CD4-positive, alpha-beta T cell (primary cell): ENCODE data around the gene AFP. TPM values are rescaled to one million over a fixed set of nuclear protein-coding genes. Genes with fewer than 3 reads are reported as not detected.
"Not testable (repeated sequence)": the region's sequence is repeated elsewhere in the genome, so short reads cannot be mapped to it uniquely, and the experiment has no call there.

ENCODE experiments used
- ATAC-seq: fragments of 200-7000 bp; cut with Tn5 transposase; one replicate; pipeline ENCODE4 v1.10.0; 2022; ENCODE audit warnings: mild to moderate bottlenecking; ENCODE audit not compliant: poor library complexity
- CTCF ChIA-PET: fragments of 350-600 bp; sonication (Branson Sonifier 250); formaldehyde crosslinking; loops from one replicate; lab custom pipeline; 2021; ENCODE audit warnings: antibody characterized with exemption, inconsistent platforms; lab: Charles Lee
- POLR2A ChIA-PET: fragments of 350-600 bp; sonication (Branson Sonifier 250); formaldehyde crosslinking; loops from one replicate; lab custom pipeline; 2021; ENCODE audit warnings: antibody characterized with exemption, inconsistent platforms; lab: Charles Lee
- DNase-seq, 14 experiments: peaks; one replicate each; pipeline ENCODE4 v3.0.0-alpha.2; 2013 to 2020; ENCODE audit warnings: mixed read lengths in 2 of 14
- H3K27ac ChIP-seq, 2 donors: one replicate each; pipeline versions ENCODE4 v1.5.1 to v1.7.0; 2013; ENCODE audit warnings: low read length in 2 of 2, low read depth in 1 of 2, mild to moderate bottlenecking in 1 of 2
- H3K27me3 ChIP-seq, 2 experiments: 1 replicate in 1 of 2; 2 replicates in 1 of 2; pipeline versions ENCODE4 v1.6.1 to v1.7.0; 2013; ENCODE audit warnings: low read length in 2 of 2, control low read depth in 1 of 2, mild to moderate bottlenecking in 1 of 2, moderate library complexity in 1 of 2; ENCODE audit not compliant: insufficient read depth in 2 of 2, control insufficient read depth in 1 of 2
- H3K36me3 ChIP-seq: one replicate; pipeline ENCODE4 v1.6.1; 2013; ENCODE audit warnings: low read length, control low read depth; ENCODE audit not compliant: insufficient read depth
- H3K4me1 ChIP-seq: one replicate; pipeline ENCODE4 v1.6.1; 2013; ENCODE audit warnings: low read length, control low read depth; ENCODE audit not compliant: insufficient read depth
- H3K4me3 ChIP-seq: one replicate; pipeline ENCODE4 v1.5.1; 2013; ENCODE audit warnings: mild to moderate bottlenecking, low read length, moderate library complexity
- H3K9me3 ChIP-seq, 2 experiments: 1 replicate in 1 of 2; 2 replicates in 1 of 2; pipeline versions ENCODE4 v1.6.1 to v1.7.0; 2013; ENCODE audit warnings: low read length in 2 of 2, mild to moderate bottlenecking in 2 of 2, control low read depth in 1 of 2, moderate library complexity in 1 of 2; ENCODE audit not compliant: control insufficient read depth in 1 of 2, insufficient read depth in 1 of 2
- H3K27ac Mint-ChIP-seq: one replicate; pipeline ENCODE4 v1.8.0; 2020; ENCODE audit warnings: mixed read lengths
- H3K27me3 Mint-ChIP-seq: one replicate; pipeline ENCODE4 v1.8.0; 2021; ENCODE audit warnings: mixed read lengths
- H3K36me3 Mint-ChIP-seq: one replicate; pipeline ENCODE4 v1.8.0; 2021; ENCODE audit warnings: low read depth, mixed read lengths
- H3K4me1 Mint-ChIP-seq: one replicate; pipeline ENCODE4 v1.8.0; 2021; ENCODE audit warnings: low read depth, mixed read lengths
- H3K4me3 Mint-ChIP-seq: one replicate; pipeline ENCODE4 v1.8.0; 2020; ENCODE audit warnings: mild to moderate bottlenecking, mixed read lengths
- H3K9me3 Mint-ChIP-seq: one replicate; pipeline ENCODE4 v1.8.0; 2020; ENCODE audit warnings: mixed read lengths
- intact Hi-C, 2 experiments: fragments of 100-400 bp; cut with DNase I in 1 of 2; cut with micrococcal nuclease in 1 of 2; formaldehyde crosslinking; loops; one replicate each; pipeline versions ENCODE4 v1.15.1 to v1.9.0; 2023 to 2025; cut with DNase I, micrococcal nuclease
- polyA plus RNA-seq, 2 donors: library from polyadenylated mRNA; unstranded; fragments of 120-200 nt; gene quantifications; one replicate each; pipeline ENCODE4 v1.2.1, GENCODE V29; 2013
- total RNA-seq, 174 experiments: library from RNA in 2 of 174; stranded (reverse) in 2 of 174; gene quantifications; one replicate each; pipeline ENCODE4 v1.2.3 and lab custom pipeline; 2021 to 2026
- TF ChIP-seq, protein P1 (sequence below): fragments of 200-600 bp; IDR thresholded peaks from one replicate; pipeline ENCODE4 v1.8.0; 2022; ENCODE audit warnings: antibody characterized with exemption, mild to moderate bottlenecking

The AFP gene
- total RNA-seq: not detected
- polyA plus RNA-seq (2013, experiment 1 of 2): not detected
- polyA plus RNA-seq (2013, experiment 2 of 2): 0.24 TPM
- total RNA-seq (lab: John Stamatoyannopoulos, UW): 0 to 0.20 (median 0) reads per million in 172 experiments

DNA sequence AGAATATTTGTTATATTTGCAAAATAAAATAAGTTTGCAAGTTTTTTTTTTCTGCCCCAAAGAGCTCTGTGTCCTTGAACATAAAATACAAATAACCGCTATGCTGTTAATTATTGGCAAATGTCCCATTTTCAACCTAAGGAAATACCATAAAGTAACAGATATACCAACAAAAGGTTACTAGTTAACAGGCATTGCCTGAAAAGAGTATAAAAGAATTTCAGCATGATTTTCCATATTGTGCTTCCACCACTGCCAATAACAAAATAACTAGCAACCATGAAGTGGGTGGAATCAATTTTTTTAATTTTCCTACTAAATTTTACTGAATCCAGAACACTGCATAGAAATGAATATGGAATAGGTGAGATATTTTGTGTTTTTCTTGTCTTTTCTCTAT, at the start of gene AFP:
AFP (plus strand) TSS at position 238 of the 400 bp plus-strand sequence; CDS start at position 280, 42 bp downstream.
- Histone ChIP-seq H3K36me3 (no peaks in the 10 kb centered on the region), H3K27ac (no peak within 1 kb of the TSS), H3K27me3 (peaks cover 0 to 5% of the 10 kb centered on the region in 2 experiments), H3K4me1 (no peaks in the 10 kb centered on the region), H3K9me3 (no peaks in the 10 kb centered on the region), H3K4me3 (no peak within 1 kb of the TSS)
- ChIA-PET POLR2A (interaction anchor here (0.9 kb wide), 1 partner anchor 21 kb away, joined by 3 read pairs; no protein-coding TSS in a partner anchor), CTCF (no interaction called here)
- Mint-ChIP-seq H3K9me3 (no peaks in the 10 kb centered on the region), H3K4me3 (no peak within 1 kb of the TSS), H3K36me3 (no peaks in the 10 kb centered on the region), H3K27me3 (peaks cover 18% of the 10 kb centered on the region), H3K27ac (no peak within 1 kb of the TSS), H3K4me1 (no peaks in the 10 kb centered on the region)
- no peak for DNase-seq
- ATAC-seq: no peak
- TF ChIP-seq, protein P1, sequence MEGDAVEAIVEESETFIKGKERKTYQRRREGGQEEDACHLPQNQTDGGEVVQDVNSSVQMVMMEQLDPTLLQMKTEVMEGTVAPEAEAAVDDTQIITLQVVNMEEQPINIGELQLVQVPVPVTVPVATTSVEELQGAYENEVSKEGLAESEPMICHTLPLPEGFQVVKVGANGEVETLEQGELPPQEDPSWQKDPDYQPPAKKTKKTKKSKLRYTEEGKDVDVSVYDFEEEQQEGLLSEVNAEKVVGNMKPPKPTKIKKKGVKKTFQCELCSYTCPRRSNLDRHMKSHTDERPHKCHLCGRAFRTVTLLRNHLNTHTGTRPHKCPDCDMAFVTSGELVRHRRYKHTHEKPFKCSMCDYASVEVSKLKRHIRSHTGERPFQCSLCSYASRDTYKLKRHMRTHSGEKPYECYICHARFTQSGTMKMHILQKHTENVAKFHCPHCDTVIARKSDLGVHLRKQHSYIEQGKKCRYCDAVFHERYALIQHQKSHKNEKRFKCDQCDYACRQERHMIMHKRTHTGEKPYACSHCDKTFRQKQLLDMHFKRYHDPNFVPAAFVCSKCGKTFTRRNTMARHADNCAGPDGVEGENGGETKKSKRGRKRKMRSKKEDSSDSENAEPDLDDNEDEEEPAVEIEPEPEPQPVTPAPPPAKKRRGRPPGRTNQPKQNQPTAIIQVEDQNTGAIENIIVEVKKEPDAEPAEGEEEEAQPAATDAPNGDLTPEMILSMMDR: no peak
- intact Hi-C loops: loop anchor here in 1 of 2 experiments (10.0 kb wide), 1 partner anchor 731 kb away; no protein-coding TSS in a partner anchor

DNA sequence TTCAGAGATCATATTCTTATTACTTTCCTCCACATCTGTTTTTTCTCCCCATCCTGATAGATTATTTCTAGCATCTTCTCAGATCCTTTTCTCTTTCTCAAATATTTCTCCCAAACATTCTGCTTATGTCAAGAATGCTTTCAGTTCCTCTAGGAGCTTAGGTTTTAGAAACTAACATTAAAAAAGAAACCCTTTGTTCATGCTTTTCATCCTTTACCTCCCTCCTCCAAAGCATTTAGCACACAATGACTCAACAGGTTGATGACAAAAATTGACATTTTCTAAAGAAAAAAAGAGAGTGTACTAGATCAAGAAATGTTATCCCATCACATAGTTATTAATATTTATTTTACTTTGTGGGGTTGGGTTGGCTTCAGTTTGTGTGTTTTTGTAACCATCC, 48.5 kb upstream of the AFP start:
- Mint-ChIP-seq H3K9me3 (peaks cover 4% of the 10 kb centered on the region), H3K27me3 (peaks cover 10% of the 10 kb centered on the region), H3K27ac (no peak overlapping the region), H3K4me3 (no peak overlapping the region), H3K4me1 (no peaks in the 10 kb centered on the region), H3K36me3 (no peaks in the 10 kb centered on the region)
- H3K36me3 ChIP-seq: no peaks in the 10 kb centered on the region
- H3K4me3 ChIP-seq: no peak overlapping the region
- TF ChIP-seq, protein P1: no peak
- no peak for DNase-seq
- CTCF ChIA-PET: no interaction called here
- no peaks in the 10 kb centered on the region for H3K9me3 ChIP-seq
- no peaks in the 10 kb centered on the region for H3K27me3 ChIP-seq
- H3K27ac ChIP-seq: no peak overlapping the region
- intact Hi-C loops: no loop called here
- POLR2A ChIA-PET: interaction anchor here (0.7 kb wide), 1 partner anchor 36 kb away, joined by 3 read pairs; no protein-coding TSS in a partner anchor
- H3K4me1 ChIP-seq: no peaks in the 10 kb centered on the region
- ATAC-seq: no peak

DNA sequence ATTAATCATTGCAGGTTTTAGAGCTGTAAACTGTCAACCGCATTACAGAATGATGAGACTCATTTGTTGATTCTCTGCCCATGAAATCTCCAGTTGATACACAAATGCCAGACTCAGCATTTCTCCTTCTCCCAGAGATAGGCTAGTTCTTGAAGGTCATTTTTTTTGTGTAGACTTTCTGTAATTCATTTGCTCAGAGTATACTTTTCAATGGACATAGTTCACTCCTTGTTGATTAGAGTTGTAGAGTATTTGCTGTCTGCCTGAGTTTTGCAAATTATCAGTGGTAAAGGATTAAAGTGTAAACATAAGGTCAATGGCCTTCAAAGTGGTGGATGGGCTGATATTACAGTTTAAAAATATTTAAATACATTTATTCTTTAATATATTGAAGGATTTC, 47.1 kb upstream of the AFP start:
- H3K27ac Mint-ChIP-seq: no peak overlapping the region
- no peak overlapping the region for H3K27ac ChIP-seq
- H3K27me3 Mint-ChIP-seq: peaks cover 10% of the 10 kb centered on the region
- H3K9me3 Mint-ChIP-seq: peaks cover 4% of the 10 kb centered on the region
- CTCF ChIA-PET: no interaction called here
- TF ChIP-seq, protein P1: no peak
- POLR2A ChIA-PET: no interaction called here
- no peak overlapping the region for H3K4me3 Mint-ChIP-seq
- DNase-seq (no peak), ATAC-seq (no peak)
- no peaks in the 10 kb centered on the region for H3K9me3 ChIP-seq
- H3K4me1 Mint-ChIP-seq: no peaks in the 10 kb centered on the region
- no peaks in the 10 kb centered on the region for H3K27me3 ChIP-seq
- no peaks in the 10 kb centered on the region for H3K4me1 ChIP-seq
- no peaks in the 10 kb centered on the region for H3K36me3 Mint-ChIP-seq
- intact Hi-C loops: no loop called here
- H3K36me3 ChIP-seq: no peaks in the 10 kb centered on the region
- no peak overlapping the region for H3K4me3 ChIP-seq

DNA sequence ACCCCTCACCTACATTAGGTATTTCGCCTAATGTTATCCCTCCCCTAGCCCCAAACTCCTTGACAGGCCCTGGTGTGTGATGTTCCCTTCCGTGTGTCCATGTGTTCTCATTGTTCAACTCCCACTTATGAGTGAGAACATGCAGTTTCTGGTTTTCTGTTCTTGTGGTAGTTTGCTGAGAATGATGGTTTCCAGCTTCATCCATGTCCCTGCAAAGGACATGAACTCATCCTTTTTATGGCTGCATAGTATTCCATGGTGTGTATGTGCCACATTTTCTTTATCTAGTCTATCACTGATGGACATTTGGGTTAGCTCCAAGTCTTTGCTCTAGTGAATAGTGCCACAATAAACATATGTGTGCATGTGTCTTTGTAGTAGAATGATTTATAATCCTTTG, 46.4 kb upstream of the AFP start:
- ATAC-seq, H3K4me3 Mint-ChIP-seq, intact Hi-C loops: not testable (repeated sequence)

More for the DNA sequence above, 46.4 kb upstream of the AFP start:
- H3K36me3 Mint-ChIP-seq, H3K9me3 Mint-ChIP-seq, H3K27me3 ChIP-seq, H3K27ac ChIP-seq, H3K27ac Mint-ChIP-seq, H3K4me1 Mint-ChIP-seq, H3K9me3 ChIP-seq, H3K36me3 ChIP-seq, CTCF ChIA-PET, POLR2A ChIA-PET, H3K4me3 ChIP-seq, H3K4me1 ChIP-seq, DNase-seq: not testable (repeated sequence)
- H3K27me3 Mint-ChIP-seq: peaks cover 10% of the 10 kb centered on the region
